ENCODE results near the gene PCK1.

The PCK1 gene

DNA sequence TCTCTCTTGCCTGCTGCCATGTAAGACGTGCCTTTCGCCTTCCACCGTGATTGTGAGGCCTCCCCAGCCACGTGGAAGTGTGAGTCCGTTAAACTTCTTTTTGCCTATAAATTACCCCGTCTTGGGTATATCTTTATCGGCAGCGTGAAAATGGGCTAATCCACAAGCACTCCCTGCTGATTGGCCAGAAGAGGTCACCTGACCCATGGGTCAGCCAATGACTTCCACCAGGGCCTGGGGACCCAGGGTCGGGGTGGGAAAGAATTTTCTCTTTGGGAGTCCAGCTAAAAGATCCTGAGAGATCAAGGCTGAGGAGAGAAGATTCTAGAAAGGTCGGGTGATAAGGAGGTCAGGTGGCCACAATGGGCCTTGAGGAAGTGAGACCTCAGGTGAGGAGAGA, 42.2 kb downstream of the PCK1 start:
- no peak for DNase-seq (ENCODE audit: low read depth in 2 of 2)

DNA sequence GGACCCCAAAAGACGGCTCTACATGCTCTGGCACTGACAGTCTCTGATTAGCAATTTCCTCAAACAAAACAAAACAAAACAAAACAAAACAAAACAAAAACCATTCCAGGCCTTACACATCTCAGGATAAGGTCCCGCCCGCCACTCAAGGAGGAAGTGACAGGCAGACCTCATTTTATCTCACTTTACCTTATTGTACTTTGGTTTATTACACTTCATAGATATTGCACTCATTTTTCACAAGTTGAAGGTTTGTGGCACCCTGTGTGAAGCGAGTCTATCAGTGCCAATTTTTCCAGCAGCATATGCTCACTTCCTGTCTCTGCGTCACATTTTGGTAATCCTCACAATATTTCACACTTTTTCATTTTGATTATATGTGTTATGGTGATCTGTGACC, 44.1 kb downstream of the PCK1 start:
- DNase-seq (ENCODE audit: low read depth in 2 of 2), result no peak

DNA sequence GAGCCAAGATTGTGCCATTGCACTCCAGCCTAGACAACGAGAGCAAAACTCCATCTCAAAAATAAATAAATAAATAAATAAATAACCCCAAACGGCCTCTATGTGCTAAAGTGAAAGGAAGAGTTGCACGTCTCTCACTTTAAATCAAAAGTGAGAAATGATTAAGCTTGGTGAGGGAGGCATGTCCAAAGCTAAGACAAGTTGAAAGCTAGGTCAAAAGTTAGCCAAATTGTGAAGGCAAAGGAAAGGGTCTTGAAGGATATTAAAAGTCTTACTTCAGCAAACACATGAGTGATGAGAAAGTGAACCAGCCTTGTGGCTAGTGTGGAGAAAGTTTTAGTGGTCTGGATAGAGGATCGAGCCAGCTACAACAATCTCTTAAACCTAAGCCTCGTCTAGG, 45.0 kb downstream of the PCK1 start:
- DNase-seq (ENCODE audit: low read depth in 2 of 2), result no peak

DNA sequence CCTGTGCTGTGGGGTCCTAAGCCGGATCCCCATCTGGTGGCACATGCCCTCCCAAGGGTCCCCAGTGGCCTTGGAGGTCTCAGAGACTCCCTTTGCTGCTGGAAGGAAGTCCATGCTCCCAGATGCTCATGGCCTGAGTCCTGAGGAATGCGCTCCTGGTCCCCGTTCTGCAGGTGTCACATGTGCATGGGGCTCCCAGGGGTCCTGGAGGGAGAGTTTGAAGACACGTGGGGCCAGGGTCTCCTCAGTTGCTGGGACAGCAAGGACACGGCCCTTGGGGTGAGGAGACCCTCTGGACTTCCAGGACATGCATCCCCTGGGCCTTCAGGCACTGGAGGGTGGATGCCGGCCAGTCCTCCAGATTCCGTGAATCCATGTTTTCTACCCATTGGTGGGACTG, 47.6 kb downstream of the PCK1 start:
- no peak for DNase-seq (ENCODE audit: low read depth in 2 of 2)

DNA sequence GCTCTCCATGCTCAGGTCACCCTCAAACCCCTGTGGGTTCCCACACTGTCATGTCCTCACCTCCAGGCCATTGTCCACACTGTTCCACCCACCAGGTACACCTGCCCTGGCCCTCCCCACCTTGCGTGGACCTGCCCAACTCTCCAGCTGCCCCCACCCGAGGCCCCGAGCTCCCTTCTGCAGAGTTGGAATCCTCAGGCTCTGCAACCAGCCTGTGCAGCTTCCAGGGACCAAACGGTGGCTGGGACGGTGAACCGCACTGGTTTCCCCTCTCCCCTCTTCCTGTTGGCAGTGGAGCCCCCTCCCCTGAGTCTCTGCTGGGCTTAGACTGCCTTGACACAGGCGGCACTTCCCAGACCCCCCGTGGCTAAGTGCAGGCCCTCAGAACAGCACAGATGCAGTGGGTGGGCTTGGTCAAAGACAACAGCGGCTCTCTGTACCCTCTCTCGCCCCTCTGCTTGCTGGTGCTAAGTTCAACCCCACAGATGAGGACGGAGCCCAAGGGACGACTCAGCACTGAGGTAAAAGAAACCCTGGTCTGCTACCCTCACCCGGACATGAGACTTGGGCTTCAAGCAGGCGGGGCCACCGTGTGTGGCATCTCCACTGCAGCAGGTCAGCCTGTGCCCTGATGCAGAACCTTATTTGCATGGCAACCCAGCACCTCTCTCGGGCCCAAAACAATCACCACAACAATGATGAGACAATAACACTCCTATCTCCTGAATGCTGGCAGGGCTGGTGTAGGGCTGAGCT, 48.4 kb downstream of the PCK1 start:
- DNase-seq (ENCODE audit: low read depth in 2 of 2), result no peak

DNA sequence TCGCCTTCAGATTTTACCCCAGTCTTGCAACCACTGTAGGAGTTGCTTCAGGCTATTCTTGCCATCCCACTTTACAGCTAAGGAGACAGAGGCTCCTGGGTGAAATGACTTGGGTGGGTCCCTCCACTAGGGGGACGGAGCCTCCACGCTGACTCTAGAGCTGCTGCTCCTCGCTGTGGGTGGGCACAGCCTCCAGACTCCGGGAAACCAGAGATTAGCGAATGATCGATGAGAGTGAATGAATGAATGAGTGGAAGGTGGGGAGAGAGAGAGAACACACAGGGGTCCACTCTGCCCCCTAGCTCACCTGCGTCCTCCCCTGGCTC, 48.9 kb downstream of the PCK1 start:
- DNase-seq (ENCODE audit: low read depth in 2 of 2), result no peak

DNA sequence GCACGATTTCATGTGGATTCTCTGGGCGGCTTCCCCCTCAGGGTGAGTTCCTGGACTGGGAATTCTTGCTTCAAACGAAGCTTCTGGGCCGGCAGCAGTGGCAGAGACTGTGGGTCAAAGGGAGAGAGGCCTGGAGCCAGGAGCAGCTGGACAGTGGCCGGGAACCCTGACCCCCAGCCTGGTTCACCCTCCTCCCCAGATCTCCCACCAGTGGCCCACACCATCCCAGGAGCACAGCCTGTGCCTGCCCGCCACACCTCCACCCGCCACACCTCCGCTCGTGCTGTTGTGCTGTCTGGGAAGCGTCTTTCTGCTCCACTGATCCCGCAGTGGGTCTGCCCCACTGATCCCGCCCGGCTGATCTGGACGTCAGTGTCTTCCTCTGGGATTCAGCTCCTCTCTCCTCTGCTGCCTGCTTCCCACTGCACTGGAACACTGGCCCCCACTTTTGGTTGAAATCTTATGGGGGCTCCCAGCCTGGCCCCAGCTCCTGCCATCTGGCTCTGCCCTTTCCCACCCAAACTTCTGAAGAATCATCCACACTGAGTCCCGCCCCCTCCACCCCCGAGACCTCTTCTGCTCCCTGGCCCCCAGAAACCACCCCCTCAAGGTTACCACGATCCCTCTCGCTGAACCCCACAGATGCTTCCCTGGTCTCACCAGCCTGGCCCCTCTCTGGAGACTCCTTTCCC, 49.5 kb downstream of the PCK1 start:
- DNase-seq (ENCODE audit: low read depth in 2 of 2), result no peak

DNA sequence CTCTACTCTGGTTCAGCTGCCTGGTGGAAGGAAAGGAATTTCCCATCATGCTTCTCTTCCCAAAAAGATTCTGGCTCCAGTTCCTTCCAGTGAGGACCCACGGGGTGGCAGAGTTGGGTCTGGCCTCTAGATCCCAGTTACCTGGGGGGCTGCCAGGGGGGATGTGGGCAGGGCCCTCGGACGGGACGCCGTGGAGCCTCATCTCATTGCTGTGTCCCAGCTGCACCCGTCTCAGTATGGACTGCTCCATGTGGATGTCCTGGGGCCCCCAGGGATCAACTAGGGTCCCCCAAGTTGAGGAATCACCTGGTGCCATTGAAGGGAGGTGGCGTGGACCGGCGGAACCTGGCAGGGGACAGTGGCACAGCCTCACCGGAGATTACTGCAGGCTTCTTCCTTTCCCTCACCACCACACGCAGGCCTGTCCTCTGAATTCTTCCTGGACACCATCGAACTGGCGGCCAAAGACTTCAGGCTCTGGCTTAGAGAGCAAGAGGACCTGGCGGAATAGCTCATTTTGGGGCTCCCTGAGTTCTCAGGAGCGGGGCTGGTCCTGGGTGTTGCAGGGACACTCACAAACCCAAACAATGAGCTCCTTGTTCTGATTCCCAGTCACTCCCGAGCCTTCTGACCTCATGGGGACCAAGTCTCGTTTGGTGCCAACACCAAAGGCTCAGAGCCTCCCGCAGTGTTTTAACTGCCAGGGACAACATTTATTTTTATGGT, 50.8 kb downstream of the PCK1 start:
- DNase-seq (ENCODE audit: low read depth in 2 of 2), result no peak

DNA sequence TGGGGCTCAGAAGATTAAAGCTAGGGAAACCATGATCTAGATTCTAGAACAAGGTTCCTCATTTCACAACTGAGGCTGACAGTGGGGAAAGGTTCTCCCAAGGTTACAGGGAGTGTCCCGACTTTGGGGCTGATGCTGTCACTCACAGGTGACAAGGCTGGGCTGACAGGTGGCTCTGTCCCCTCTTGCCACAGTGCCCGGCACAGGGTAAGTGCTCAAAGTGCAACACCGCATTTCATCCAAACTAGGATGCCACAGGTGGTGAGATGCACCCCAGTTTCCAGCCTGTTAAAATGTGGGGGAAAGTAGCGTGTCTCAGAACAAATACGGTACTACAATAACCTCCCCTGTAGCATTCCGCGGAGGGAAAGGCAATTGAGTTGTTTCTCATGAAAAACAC, 51.5 kb downstream of the PCK1 start:
- no peak for DNase-seq (ENCODE audit: low read depth in 2 of 2)

DNA sequence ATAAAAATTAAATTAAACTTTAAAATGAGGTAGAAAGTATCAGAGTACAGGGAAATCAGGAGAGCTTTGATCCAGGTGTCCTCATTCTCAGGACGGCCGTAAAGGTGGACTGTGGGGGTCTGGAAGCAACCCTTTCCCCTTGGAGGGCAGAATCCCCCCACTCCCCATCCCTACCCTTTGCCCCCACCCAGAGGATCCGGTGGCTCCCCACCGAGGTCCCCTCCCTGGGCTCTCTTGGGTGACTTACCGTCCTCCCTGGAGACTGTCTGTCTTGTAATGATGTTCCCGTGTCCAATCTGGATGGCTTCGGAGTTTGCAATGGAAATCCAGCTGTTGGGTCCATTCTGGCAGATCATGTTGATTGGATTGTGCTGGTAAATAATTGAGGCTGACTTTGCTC, 52.0 kb downstream of the PCK1 start:
- DNase-seq (ENCODE audit: low read depth in 2 of 2), result no peak

DNA sequence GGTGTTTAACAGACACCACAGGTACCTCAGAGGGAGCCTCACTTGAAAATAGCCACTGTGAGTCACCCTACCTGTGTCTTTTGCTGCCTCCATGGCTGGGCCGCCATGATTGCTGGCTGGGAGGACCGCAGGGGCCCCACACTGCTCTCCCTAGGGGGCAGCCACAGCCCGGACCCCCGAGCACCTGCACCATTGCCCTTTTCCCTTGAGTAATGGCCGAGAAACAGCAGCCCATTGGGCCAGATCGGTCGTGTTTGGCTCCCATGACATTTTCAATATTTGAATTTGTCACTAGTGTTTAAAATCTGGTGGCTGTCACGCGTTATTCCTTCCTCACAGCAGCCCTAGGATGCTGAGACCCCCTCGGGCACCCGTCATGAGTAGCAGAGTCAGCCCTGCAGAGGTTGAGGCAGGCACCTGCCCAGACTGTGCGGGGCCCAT, 52.6 kb downstream of the PCK1 start:
- DNase-seq (ENCODE audit: low read depth in 2 of 2), result no peak

DNA sequence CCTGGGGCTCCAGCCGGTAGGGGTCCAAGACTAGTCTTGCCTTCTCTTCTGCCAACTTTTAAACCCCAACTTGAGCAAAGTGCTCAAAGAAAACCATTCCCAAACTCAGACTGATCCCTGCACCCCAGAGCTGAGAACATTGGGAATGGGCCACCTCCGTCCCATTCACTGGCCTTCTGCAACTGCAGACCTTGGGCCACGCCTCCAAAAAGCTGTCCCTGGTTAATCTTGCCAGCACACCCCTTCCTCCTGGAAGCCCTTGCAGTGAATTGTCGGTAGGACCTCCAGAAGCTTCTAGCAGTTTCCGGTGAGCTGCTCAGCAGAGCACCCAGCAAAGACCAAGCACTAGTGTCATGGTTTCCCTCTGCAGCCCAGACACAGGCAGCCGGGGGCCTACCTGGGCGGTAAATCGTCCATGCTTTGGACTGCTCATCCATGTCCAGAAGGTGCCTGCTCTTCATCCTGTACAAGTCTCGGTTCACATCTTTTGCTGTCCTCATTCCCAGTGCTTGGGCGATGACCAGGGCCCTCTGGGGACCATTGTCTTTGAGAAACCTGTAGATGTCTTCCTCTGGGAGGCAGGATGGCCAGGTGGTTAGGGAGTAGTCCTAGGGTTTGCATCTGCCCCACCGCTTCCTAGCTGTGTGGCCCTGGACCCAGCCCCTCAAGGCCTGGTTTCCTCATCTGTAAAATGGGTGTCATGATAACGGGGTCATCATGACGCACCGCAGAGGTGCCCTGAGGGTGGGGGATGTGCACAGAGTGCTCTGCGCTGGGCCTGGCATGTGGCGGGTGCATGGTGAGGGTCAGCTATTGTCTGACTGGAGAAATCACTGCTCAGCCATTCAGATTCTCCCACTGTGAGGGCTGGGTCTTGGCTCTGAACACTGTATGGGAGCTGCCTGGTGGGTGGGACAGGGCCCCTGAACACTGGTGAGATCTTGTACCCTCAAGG, 53.9 kb downstream of the PCK1 start:
- DNase-seq (ENCODE audit: low read depth in 2 of 2), result no peak

DNA sequence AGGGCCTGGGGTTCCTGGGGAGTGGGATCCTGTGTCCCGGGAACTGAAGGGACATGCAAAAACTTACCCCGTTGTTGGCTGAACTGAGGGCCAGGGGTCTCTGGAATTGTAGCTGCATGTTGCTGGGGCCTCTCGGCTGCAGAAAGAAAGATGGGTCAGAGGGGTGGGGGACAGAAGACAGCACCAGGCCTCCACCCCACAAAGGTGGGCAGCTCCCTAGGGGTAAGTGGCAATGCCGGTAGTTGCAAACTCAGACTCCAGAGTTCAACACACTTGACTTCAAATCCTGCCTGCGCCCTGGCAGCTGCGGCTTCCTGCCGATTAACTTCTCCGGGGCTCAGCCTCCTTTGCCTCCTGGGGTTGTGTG, 54.5 kb downstream of the PCK1 start:
- no peak for DNase-seq (ENCODE audit: low read depth in 2 of 2)

DNA sequence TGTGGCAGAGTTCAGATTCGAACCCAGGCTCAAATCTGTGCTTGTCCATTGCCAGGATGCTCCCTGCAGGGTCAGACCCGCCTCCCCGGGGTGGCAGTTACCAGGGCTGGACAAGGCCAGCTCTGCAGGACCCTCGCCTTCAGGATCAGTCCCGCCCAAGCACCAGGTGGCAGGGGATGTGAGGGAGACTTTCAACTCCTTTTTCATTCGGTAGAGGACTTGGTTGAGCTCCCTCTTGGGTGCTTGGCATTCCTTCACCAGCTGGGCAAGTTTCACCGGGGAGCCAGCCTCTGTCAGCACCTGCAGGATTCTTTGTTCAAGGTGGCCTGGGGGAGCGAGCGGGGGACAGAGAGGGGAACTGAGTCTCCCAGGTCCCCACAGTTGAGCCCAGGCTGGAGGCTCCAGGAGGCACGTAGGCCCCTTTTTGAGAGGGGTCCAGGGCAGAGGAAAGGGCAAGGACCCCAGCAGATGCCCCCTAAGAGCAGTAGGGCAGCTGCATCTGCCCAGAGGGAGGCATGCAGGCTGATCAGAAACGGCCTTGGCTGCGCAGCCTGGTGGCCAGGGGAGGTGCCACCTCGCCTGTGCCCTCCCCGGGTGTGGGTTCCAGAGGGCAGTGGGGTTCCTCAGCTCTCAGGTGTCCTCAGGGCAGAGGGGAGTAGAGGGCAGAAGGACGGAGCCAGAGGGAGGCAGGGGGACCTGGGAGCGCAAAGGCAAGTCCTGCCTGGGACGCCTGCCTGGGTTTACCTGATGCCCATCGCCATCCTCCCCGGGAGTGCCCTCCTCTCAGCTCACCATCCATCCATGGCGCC, 55.4 kb downstream of the PCK1 start:
- no peak for DNase-seq (ENCODE audit: low read depth in 2 of 2)

DNA sequence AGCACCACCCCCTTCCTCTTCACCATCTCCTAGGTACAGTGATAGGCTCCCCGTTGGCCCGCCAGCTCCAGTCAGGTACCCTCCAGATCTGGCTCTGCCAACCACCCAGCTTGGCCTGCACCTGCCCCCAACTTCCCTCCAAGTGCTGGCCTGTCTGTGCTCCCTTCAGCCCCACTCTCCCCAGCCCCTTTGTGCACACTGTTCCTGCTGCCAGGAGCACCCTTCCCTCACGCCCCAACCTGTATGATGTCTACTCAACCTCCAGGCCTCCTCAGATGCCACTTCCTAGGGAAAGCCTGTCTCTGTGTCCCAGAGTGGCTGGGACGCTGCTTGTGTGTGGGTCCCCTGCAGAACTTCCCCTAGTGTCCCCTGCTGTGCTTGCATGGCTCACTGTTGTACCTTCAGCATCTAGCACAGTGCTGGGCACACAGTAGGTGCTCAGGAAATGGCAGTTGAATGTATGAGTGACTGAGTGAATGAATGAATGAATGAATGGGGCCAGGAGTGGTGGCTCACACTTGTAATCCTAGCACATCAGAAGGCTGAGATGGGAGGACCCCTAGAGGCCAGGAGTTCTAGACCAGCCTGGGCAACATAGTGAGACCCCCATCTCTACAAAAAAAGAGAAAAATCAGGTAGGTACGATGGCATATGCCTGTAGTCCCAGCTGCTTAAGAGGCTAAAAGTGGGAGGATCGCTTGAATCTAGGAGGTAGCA, 56.3 kb downstream of the PCK1 start:
- DNase-seq (ENCODE audit: low read depth in 2 of 2), result no peak
